Neuronal stem cell (in vitro differentiated cells): ENCODE data around the gene TRAPPC3.

ENCODE experiments used
- DNase-seq: peaks from one replicate; pipeline ENCODE4 v3.0.0-alpha.2; 2013; ENCODE audit warnings: low spot score
- H2AFZ ChIP-seq: one replicate; pipeline ENCODE4 v1.6.1; 2013; ENCODE audit warnings: mild to moderate bottlenecking, low read length, inconsistent platforms
- H2AK5ac ChIP-seq: 2 replicates; pipeline ENCODE4 v1.6.1; 2013; ENCODE audit warnings: low read depth, mild to moderate bottlenecking, inconsistent platforms, low read length, moderate library complexity, mixed read lengths
- H2BK120ac ChIP-seq: 2 replicates; pipeline ENCODE4 v1.6.1; 2013; ENCODE audit warnings: low read depth, mild to moderate bottlenecking, inconsistent platforms, low read length, moderate library complexity, mixed read lengths
- H2BK12ac ChIP-seq: one replicate; pipeline ENCODE4 v1.6.1; 2013; ENCODE audit warnings: low read length, inconsistent platforms
- H2BK15ac ChIP-seq: 2 replicates; pipeline ENCODE4 v1.6.1; 2013; ENCODE audit warnings: mild to moderate bottlenecking, low read length, inconsistent platforms, mixed read lengths
- H2BK5ac ChIP-seq: one replicate; pipeline ENCODE4 v1.6.1; 2013; ENCODE audit warnings: inconsistent platforms, mild to moderate bottlenecking, low read length, moderate library complexity
- H3K14ac ChIP-seq: one replicate; pipeline ENCODE4 v1.6.1; 2013; ENCODE audit warnings: low read length, inconsistent platforms
- H3K18ac ChIP-seq: 2 replicates; pipeline ENCODE4 v1.6.1; 2013; ENCODE audit warnings: low read length, inconsistent platforms
- H3K23ac ChIP-seq: 2 replicates; pipeline ENCODE4 v1.6.1; 2013; ENCODE audit warnings: low read depth, mild to moderate bottlenecking, mixed read lengths, low read length, inconsistent platforms; ENCODE audit not compliant: poor library complexity
- H3K27ac ChIP-seq: replicated peaks from 3 replicates; pipeline ENCODE4 v1.5.1; 2013; ENCODE audit warnings: low read length, inconsistent platforms
- H3K27me3 ChIP-seq, 3 experiments: 2 replicates each; pipeline ENCODE4 v1.6.1; 2013; ENCODE audit warnings: low read length in 3 of 3, mild to moderate bottlenecking in 2 of 3, inconsistent platforms in 1 of 3, low read depth in 1 of 3, mixed read lengths in 1 of 3, moderate library complexity in 1 of 3; ENCODE audit not compliant: control insufficient read depth in 3 of 3, insufficient read depth in 3 of 3
- H3K36me3 ChIP-seq, 2 donors: replicated peaks in 1 of 2; 2 replicates each; pipeline ENCODE4 v1.6.1; 2013; ENCODE audit warnings: low read length in 2 of 2; ENCODE audit not compliant: control insufficient read depth in 2 of 2, insufficient read depth in 2 of 2
- H3K4ac ChIP-seq: 2 replicates; pipeline ENCODE4 v1.6.1; 2013; ENCODE audit warnings: inconsistent platforms, mild to moderate bottlenecking, low read length, moderate library complexity
- H3K4me1 ChIP-seq, 2 donors: 1 replicate in 1 of 2; 2 replicates in 1 of 2; pipeline ENCODE4 v1.6.1; 2013; ENCODE audit warnings: low read length in 2 of 2, low read depth in 1 of 2; ENCODE audit not compliant: control insufficient read depth in 2 of 2, insufficient read depth in 1 of 2
- H3K4me2 ChIP-seq: one replicate; pipeline ENCODE4 v1.6.1; 2013; ENCODE audit warnings: mild to moderate bottlenecking, low read length, inconsistent platforms; ENCODE audit not compliant: insufficient read depth, poor library complexity, severe bottlenecking
- H3K4me3 ChIP-seq, 2 donors: 2 replicates each; pipeline ENCODE4 v1.5.1; 2013; ENCODE audit warnings: low read length in 2 of 2, mild to moderate bottlenecking in 2 of 2, inconsistent platforms in 1 of 2, moderate library complexity in 1 of 2
- H3K79me1 ChIP-seq: one replicate; pipeline ENCODE4 v1.6.1; 2013; ENCODE audit warnings: low read depth, mild to moderate bottlenecking, inconsistent platforms, low read length, moderate library complexity
- H3K9ac ChIP-seq: one replicate; pipeline ENCODE4 v1.6.1; 2013; ENCODE audit warnings: mild to moderate bottlenecking, low read depth, low read length, inconsistent platforms; ENCODE audit not compliant: poor library complexity
- H3K9me3 ChIP-seq, 2 donors: replicated peaks in 1 of 2; 2 replicates each; pipeline versions ENCODE3 to v1.6.1; 2013; ENCODE audit warnings: low read length in 2 of 2, mild to moderate bottlenecking in 2 of 2, inconsistent platforms in 1 of 2, low read depth in 1 of 2, mixed read lengths in 1 of 2, moderate library complexity in 1 of 2; ENCODE audit not compliant: control insufficient read depth in 2 of 2, insufficient read depth in 1 of 2
- H4K8ac ChIP-seq: one replicate; pipeline ENCODE4 v1.6.1; 2013; ENCODE audit warnings: low read depth, mild to moderate bottlenecking, inconsistent platforms, low read length, moderate library complexity
- H4K91ac ChIP-seq: one replicate; pipeline ENCODE4 v1.6.1; 2013; ENCODE audit warnings: low read length, low read depth, mild to moderate bottlenecking, inconsistent platforms; ENCODE audit not compliant: poor library complexity
- WGBS, 2 donors: extraction: QIAGEN DNeasy Blood & Tissue Kit; methylation state at CpG; one replicate each; pipeline ENCODE4 v1.1.7; 2013; ENCODE audit warnings: missing lambda C conversion rate in 2 of 2, mixed read lengths in 1 of 2; ENCODE audit not compliant: insufficient read length in 2 of 2, insufficient replicate concordance in 1 of 2; ENCODE audit errors: extremely low coverage in 2 of 2; 5-methylcytosine and 5-hydroxymethylcytosine counted together

TRAPPC3 gene

DNA sequence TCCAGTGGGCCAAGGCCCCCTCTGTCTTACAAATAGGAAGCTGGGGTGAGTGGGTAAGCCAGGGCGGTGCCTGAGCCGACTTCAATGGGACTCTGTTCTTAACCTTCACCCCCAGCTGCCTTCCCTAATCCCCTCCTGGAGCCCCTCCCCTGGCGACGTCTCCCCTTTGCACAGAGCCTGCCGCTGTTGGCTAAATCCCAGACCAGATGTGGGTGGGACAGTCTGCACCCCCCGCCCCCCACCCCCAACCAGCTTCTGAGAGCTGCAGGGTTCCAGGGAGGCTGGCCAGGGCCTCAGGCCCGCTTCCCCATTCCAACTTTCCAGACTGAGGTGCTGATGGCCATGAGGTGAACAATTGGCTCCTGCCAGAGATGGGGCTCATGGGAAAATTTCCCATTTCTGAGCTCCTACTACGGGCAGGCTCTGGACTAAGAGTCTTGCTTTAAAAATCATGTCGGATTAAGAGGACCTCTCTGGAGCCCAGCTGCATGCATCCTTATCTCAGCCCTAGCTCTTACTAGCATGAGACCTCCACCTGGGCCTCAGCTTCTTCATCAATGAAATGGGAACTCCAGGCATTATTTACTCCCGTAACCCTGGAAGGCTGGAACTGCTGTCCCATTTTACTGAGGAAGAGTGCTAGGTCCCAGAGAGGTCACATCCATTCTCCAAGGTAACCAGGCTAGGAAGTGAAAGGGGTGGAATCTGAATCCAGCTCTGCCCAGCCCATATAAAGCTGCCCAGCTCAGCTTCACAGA, 30.7 kb downstream of the TRAPPC3 start:
- Histone ChIP-seq H3K27me3 (peaks cover 2 to 42% (median 12%) of the 10 kb centered on the region in 3 experiments), H2AK5ac (no peak overlapping the region), H2BK120ac (no peak overlapping the region), H3K4me3 (no peak overlapping the region), H2BK12ac (no peak overlapping the region), H3K27ac (no peak overlapping the region), H4K91ac (no peak overlapping the region), H3K23ac (peak overlapping the region; percentile 27), H3K36me3 (no peaks in the 10 kb centered on the region), H3K14ac (no peak overlapping the region), H3K9me3 (no peaks in the 10 kb centered on the region), H3K18ac (peak overlapping the region; percentile 32), H3K4me1 (peaks cover 8 to 12% of the 10 kb centered on the region in 2 donors), H3K9ac (peak overlapping the region; percentile 32), H3K79me1 (no peaks in the 10 kb centered on the region), H4K8ac (no peak overlapping the region), H2BK5ac (no peak overlapping the region), H2BK15ac (no peak overlapping the region), H3K4me2 (no peak overlapping the region), H2AFZ (no peak overlapping the region), H3K4ac (no peak overlapping the region)
- no CpG with 5 or more reads among the region's 10 CpGs for WGBS, 2 donors
- DNase-seq: no peak

DNA sequence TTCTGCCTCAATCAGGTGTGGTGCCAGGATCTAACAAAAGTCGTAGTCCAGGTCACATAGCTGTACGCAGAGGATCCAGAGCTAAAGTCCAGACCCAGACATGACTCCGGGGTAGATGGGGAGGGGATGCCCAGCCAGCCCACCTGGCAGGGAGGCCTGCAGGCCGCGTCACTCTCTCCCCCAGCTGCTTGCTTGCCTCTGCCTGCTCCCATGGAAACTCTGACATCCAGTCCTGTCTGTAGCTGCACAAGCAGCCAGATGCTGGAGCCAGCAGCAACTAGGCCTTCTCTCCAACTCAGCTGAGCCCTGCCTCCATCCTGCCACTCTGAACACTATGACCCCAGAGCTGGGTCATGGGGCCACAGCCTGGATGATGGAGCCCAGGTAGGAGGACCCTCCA, 32.4 kb downstream of the TRAPPC3 start:
- H4K8ac ChIP-seq: no peak overlapping the region

DNA sequence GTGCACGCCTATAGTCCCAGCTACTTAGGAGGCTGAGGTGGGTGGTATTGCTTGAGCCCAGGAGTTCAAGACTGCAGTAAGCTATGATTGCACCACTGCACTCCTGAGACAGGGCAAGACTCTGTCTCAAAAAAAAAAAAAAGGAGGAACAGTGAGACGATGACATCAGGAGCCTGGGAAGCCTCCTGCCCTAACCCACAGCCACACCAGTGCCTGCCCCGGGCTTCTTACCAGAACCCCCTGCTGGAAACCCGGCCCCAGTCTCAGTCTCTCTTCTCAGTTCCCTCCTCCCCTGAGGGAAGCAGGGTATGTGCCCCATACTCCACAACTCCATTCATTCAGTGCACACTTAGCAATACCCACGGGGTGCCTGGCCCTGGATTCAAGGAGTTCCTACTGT, 33.4 kb downstream of the TRAPPC3 start:
- H3K14ac ChIP-seq: no peak overlapping the region
- H3K18ac ChIP-seq: peak overlapping the region; percentile 52
- H3K9me3 ChIP-seq: no peaks in the 10 kb centered on the region
- no peak overlapping the region for H2BK15ac ChIP-seq
- peak overlapping the region; percentile 16 for H2BK12ac ChIP-seq
- H3K9ac ChIP-seq: no peak overlapping the region
- H2AK5ac ChIP-seq: no peak overlapping the region
- H3K4me1 ChIP-seq: peaks cover 8 to 10% of the 10 kb centered on the region in 2 donors
- no peak overlapping the region for H3K23ac ChIP-seq
- no peak overlapping the region for H4K91ac ChIP-seq
- H3K79me1 ChIP-seq: no peaks in the 10 kb centered on the region
- H3K4me3 ChIP-seq: no peak overlapping the region
- H3K4ac ChIP-seq: no peak overlapping the region
- H2AFZ ChIP-seq: no peak overlapping the region
- H3K27ac ChIP-seq: no peak overlapping the region
- no peak overlapping the region for H2BK120ac ChIP-seq
- DNase-seq: no peak
- no peak overlapping the region for H2BK5ac ChIP-seq
- WGBS, 2 donors: no CpG with 5 or more reads among the region's 5 CpGs
- no peak overlapping the region for H3K4me2 ChIP-seq
- no peaks in the 10 kb centered on the region for H3K36me3 ChIP-seq
- peaks cover 0 to 23% (median 0%) of the 10 kb centered on the region in 3 experiments for H3K27me3 ChIP-seq
- H4K8ac ChIP-seq: peak overlapping the region; percentile 76

More for the DNA sequence above, 32.4 kb downstream of the TRAPPC3 start:
- no peak overlapping the region for H4K91ac ChIP-seq
- DNase-seq: no peak
- no peak overlapping the region for H2AK5ac ChIP-seq
- H3K4me3 ChIP-seq: peak overlapping the region in 1 of 2 donors; percentile 41
- peak overlapping the region; percentile 40 for H3K23ac ChIP-seq
- peaks cover 8 to 10% of the 10 kb centered on the region in 2 donors for H3K4me1 ChIP-seq
- no peak overlapping the region for H2BK120ac ChIP-seq
- no peaks in the 10 kb centered on the region for H3K36me3 ChIP-seq
- no peak overlapping the region for H2BK5ac ChIP-seq
- WGBS, 2 donors: no CpG with 5 or more reads among the region's 5 CpGs
- no peak overlapping the region for H3K14ac ChIP-seq
- peak overlapping the region; percentile 73 for H2BK15ac ChIP-seq
- H3K79me1 ChIP-seq: no peaks in the 10 kb centered on the region
- no peaks in the 10 kb centered on the region for H3K9me3 ChIP-seq
- no peak overlapping the region for H3K9ac ChIP-seq
- H2BK12ac ChIP-seq: no peak overlapping the region
- H3K18ac ChIP-seq: no peak overlapping the region
- H3K27me3 ChIP-seq: peaks cover 0 to 28% (median 0%) of the 10 kb centered on the region in 3 experiments
- H3K27ac ChIP-seq: no peak overlapping the region
- no peak overlapping the region for H2AFZ ChIP-seq
- no peak overlapping the region for H3K4ac ChIP-seq
- no peak overlapping the region for H3K4me2 ChIP-seq

DNA sequence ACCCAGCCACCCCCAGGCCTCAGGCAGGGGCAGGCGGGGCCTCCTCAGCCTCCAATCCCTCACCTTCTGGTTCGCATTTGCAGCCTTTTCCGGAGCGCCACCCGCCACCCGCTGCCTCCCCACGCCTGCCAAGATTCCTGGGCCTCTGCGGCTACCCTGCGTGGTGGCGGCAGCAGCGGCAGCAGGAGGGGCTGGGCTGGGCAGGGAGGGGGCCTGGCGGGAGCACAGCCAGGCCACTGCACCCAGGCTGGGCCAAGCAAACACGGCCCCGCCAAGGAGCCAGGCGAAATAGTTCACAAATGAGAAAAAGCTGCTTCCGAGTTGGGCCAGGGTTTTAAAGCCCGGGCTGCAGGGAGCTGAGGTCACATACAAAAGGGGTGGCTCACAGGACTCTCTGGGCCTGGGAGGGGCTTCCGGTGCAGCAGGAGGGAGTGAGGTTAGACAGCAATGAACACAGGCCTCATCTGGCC, 34.1 kb downstream of the TRAPPC3 start:
- no peak overlapping the region for H3K9ac ChIP-seq
- no peaks in the 10 kb centered on the region for H3K9me3 ChIP-seq
- H3K4ac ChIP-seq: no peak overlapping the region
- DNase-seq: no peak
- no peaks in the 10 kb centered on the region for H3K79me1 ChIP-seq
- no CpG with 5 or more reads among the region's 18 CpGs for WGBS, 2 donors
- no peak overlapping the region for H3K14ac ChIP-seq
- no peak overlapping the region for H2BK120ac ChIP-seq
- no peak overlapping the region for H4K91ac ChIP-seq
- H3K27ac ChIP-seq: no peak overlapping the region
- peak overlapping the region; percentile 60 for H2AK5ac ChIP-seq
- H3K4me3 ChIP-seq: no peak overlapping the region
- peak overlapping the region; percentile 4 for H3K4me2 ChIP-seq
- peak overlapping the region; percentile 76 for H3K18ac ChIP-seq
- H3K4me1 ChIP-seq: peaks cover 8 to 10% of the 10 kb centered on the region in 2 donors
- peak overlapping the region; percentile 47 for H2BK15ac ChIP-seq
- peak overlapping the region; percentile 66 for H3K23ac ChIP-seq
- no peaks in the 10 kb centered on the region for H3K36me3 ChIP-seq
- peak overlapping the region; percentile 6 for H4K8ac ChIP-seq
- peak overlapping the region; percentile 56 for H2BK5ac ChIP-seq
- H3K27me3 ChIP-seq: peaks cover 0 to 23% (median 0%) of the 10 kb centered on the region in 3 experiments
- no peak overlapping the region for H2BK12ac ChIP-seq
- H2AFZ ChIP-seq: peak overlapping the region; percentile 89
